Activated CD4-positive, CD25-positive, alpha-beta regulatory T cell treated with anti-CD3 and anti-CD28 coated beads, Interleukin-2, amount 50 U/mL, for 24 hours (primary cell): Measurements from ENCODE around the gene BIRC3.
"Not testable (repeated sequence)": the region's sequence is repeated elsewhere in the genome, so short reads cannot be mapped to it uniquely, and the experiment has no call there.

ENCODE experiments used
- ATAC-seq, 2 donors: fragments of 150-1000 bp; cut with Tn5 transposase; one replicate each; pipeline ENCODE4 v1.10.0; 2021; ENCODE audit warnings: mild to moderate bottlenecking in 1 of 2, moderate library complexity in 1 of 2

The BIRC3 gene

GRCh38 chr11:102328748-102329147 lies 11.5 kb downstream of the BIRC3 start:
- no peak for ATAC-seq

GRCh38 chr11:102330231-102330630 lies 12.9 kb downstream of the BIRC3 start:
- no peak for ATAC-seq

- no peak for ATAC-seq
Observed at GRCh38 chr11:102331341-102331740, 14.1 kb downstream of the BIRC3 start.

- peak; percentile 86 to 90 for ATAC-seq
Observed at GRCh38 chr11:102332611-102332994, 15.3 kb downstream of the BIRC3 start.

- ATAC-seq = no peak
Observed at GRCh38 chr11:102338479-102339010, 21.3 kb downstream of the BIRC3 start.

- not testable (repeated sequence) for ATAC-seq
Observed at GRCh38 chr11:102341311-102341710, 24.0 kb downstream of the BIRC3 start.

- ATAC-seq = peak; percentile 42 to 54
Observed at GRCh38 chr11:102341844-102342318, 24.6 kb downstream of the BIRC3 start.

GRCh38 chr11:102343809-102344208 lies 26.5 kb downstream of the BIRC3 start:
- no peak for ATAC-seq

- ATAC-seq = no peak
Observed at GRCh38 chr11:102345904-102346303, 28.6 kb downstream of the BIRC3 start.

GRCh38 chr11:102346456-102346747 lies 29.1 kb downstream of the BIRC3 start:
- ATAC-seq = no peak

GRCh38 chr11:102346748-102347461 lies 29.6 kb downstream of the BIRC3 start, which contains the start of gene BIRC2:
Gene BIRC2, plus strand, starts transcription at chr11:102347214. Its CDS starts 2,641 bp downstream, at chr11:102349855.
- ATAC-seq = peak; percentile 91

- ATAC-seq = no peak
Observed at GRCh38 chr11:102347462-102348370, 30.4 kb downstream of the BIRC3 start.

GRCh38 chr11:102357116-102357515 lies 39.8 kb downstream of the BIRC3 start:
- no peak for ATAC-seq

GRCh38 chr11:102359372-102359771 lies 42.1 kb downstream of the BIRC3 start:
- ATAC-seq = no peak

- peak; percentile 15 to 22 for ATAC-seq
Observed at GRCh38 chr11:102360681-102361080, 43.4 kb downstream of the BIRC3 start.

GRCh38 chr11:102361086-102362031 lies 44.1 kb downstream of the BIRC3 start:
- ATAC-seq = peak; percentile 64 to 75

GRCh38 chr11:102364991-102365390 lies 47.7 kb downstream of the BIRC3 start:
- no peak for ATAC-seq

GRCh38 chr11:102367364-102367763 lies 50.1 kb downstream of the BIRC3 start:
- ATAC-seq = peak in 1 of 2 donors; percentile 44

- ATAC-seq = peak; percentile 95 to 96
Observed at GRCh38 chr11:102368472-102368871, 51.2 kb downstream of the BIRC3 start.

GRCh38 chr11:102374633-102375424 lies 57.5 kb downstream of the BIRC3 start:
- not testable (repeated sequence) for ATAC-seq

- no peak for ATAC-seq
Observed at GRCh38 chr11:102375720-102376399, 58.6 kb downstream of the BIRC3 start.
